GM23338 (cell line): ENCODE measurements around the gene SHANK1. TPM values are rescaled to one million over a fixed set of nuclear protein-coding genes. Genes with fewer than 3 reads are reported as not detected.

Experiments used
- ATAC-seq: fragments of 200-7000 bp; cut with Tn5 transposase; 3 replicates; pipeline ENCODE4 v1.9.1; 2020
- DNase-seq: peaks from one replicate; pipeline ENCODE4 v3.0.0-alpha.2; 2015; ENCODE audit warnings: low spot score
- H2AFZ ChIP-seq: fragments of 200-600 bp; sonication (generic); 2 replicates; pipeline ENCODE4 v1.8.0; 2016; ENCODE audit warnings: antibody characterized with exemption, mild to moderate bottlenecking, moderate library complexity
- H3F3A ChIP-seq: fragments of 200-600 bp; sonication (generic); replicated peaks from 2 replicates; pipeline ENCODE4 v1.8.0; 2017; ENCODE audit warnings: antibody characterized with exemption, mixed run types, low read depth
- H3K27ac ChIP-seq: fragments of 200-600 bp; sonication (generic); 2 replicates; pipeline ENCODE4 v1.6.1; 2016; ENCODE audit warnings: low read depth
- H3K27me3 ChIP-seq: fragments of 200-600 bp; sonication (generic); 2 replicates; pipeline ENCODE4 v1.8.0; 2016; ENCODE audit warnings: mild to moderate bottlenecking, mixed run types, moderate library complexity; ENCODE audit not compliant: insufficient read depth
- H3K36me3 ChIP-seq: fragments of 200-600 bp; sonication (generic); 2 replicates; pipeline ENCODE4 v1.8.0; 2016; ENCODE audit warnings: mild to moderate bottlenecking; ENCODE audit not compliant: insufficient read depth
- H3K4me1 ChIP-seq: fragments of 200-600 bp; sonication (generic); 2 replicates; pipeline ENCODE4 v1.8.0; 2016; ENCODE audit warnings: mild to moderate bottlenecking, moderate library complexity; ENCODE audit not compliant: insufficient read depth
- H3K4me2 ChIP-seq: fragments of 200-600 bp; sonication (generic); 2 replicates; pipeline ENCODE4 v1.7.1; 2017; ENCODE audit warnings: mixed run types
- H3K4me3 ChIP-seq: fragments of 200-600 bp; sonication (generic); 2 replicates; pipeline ENCODE4 v1.6.1; 2016; ENCODE audit warnings: mixed run types
- H3K79me2 ChIP-seq: fragments of 200-600 bp; sonication (generic); replicated peaks from 2 replicates; pipeline ENCODE4 v1.8.0; 2017; ENCODE audit warnings: mild to moderate bottlenecking; ENCODE audit not compliant: insufficient read depth
- H3K9me2 ChIP-seq: fragments of 200-600 bp; sonication (generic); 2 replicates; pipeline ENCODE4 v1.8.0; 2017; ENCODE audit not compliant: insufficient read depth
- H4K20me1 ChIP-seq: fragments of 200-600 bp; sonication (generic); replicated peaks from 2 replicates; pipeline ENCODE4 v1.8.0; 2017; ENCODE audit warnings: mild to moderate bottlenecking; ENCODE audit not compliant: insufficient read depth
- H3K27ac Mint-ChIP-seq: 2 replicates; pipeline ENCODE4 v1.8.0; 2020; ENCODE audit warnings: inconsistent platforms, mild to moderate bottlenecking, moderate library complexity, mixed read lengths
- H3K27me3 Mint-ChIP-seq: 3 replicates; pipeline ENCODE4 v1.8.0; 2022; ENCODE audit warnings: low read depth, mild to moderate bottlenecking, moderate library complexity, mixed read lengths, inconsistent platforms; ENCODE audit not compliant: insufficient read depth, poor library complexity
- H3K36me3 Mint-ChIP-seq: 3 replicates; pipeline ENCODE4 v1.8.0; 2021; ENCODE audit warnings: low read depth, mild to moderate bottlenecking, inconsistent platforms, moderate library complexity, mixed read lengths
- H3K4me1 Mint-ChIP-seq: 3 replicates; pipeline ENCODE4 v1.8.0; 2020; ENCODE audit warnings: mild to moderate bottlenecking, inconsistent platforms, mixed read lengths
- H3K4me3 Mint-ChIP-seq: 3 replicates; pipeline ENCODE4 v1.8.0; 2021; ENCODE audit warnings: moderate library complexity, mild to moderate bottlenecking, inconsistent platforms, mixed read lengths
- H3K9me3 Mint-ChIP-seq: 3 replicates; pipeline ENCODE4 v1.8.0; 2020; ENCODE audit warnings: moderate library complexity, mild to moderate bottlenecking, inconsistent platforms, mixed read lengths
- CREB1 ChIP-seq: fragments of 250-450 bp; sonication (Bioruptor Pico); IDR thresholded peaks from 2 replicates; pipeline ENCODE4 v1.5.0; 2020; ENCODE audit warnings: low read depth, mild to moderate bottlenecking, moderate library complexity
- ETS1 ChIP-seq: IDR thresholded peaks from 2 replicates; pipeline ENCODE4 v1.6.1; 2016; ENCODE audit warnings: antibody characterized with exemption
- EZH2 ChIP-seq: fragments of 200-600 bp; sonication (generic); IDR thresholded peaks from one replicate; pipeline ENCODE4 v1.8.0; 2017; ENCODE audit warnings: antibody characterized with exemption, mild to moderate bottlenecking, low read depth; ENCODE audit not compliant: unreplicated experiment
- EZH2phosphoT487 ChIP-seq: fragments of 200-600 bp; sonication (generic); IDR thresholded peaks from one replicate; pipeline ENCODE4 v1.8.1; 2018; ENCODE audit warnings: antibody characterized with exemption; ENCODE audit not compliant: unreplicated experiment
- JUNB ChIP-seq: IDR thresholded peaks from one replicate; pipeline ENCODE4 v1.6.1; 2016; ENCODE audit warnings: antibody characterized with exemption; ENCODE audit not compliant: unreplicated experiment
- NANOG ChIP-seq: IDR thresholded peaks from 2 replicates; pipeline ENCODE4 v1.6.1; 2016; ENCODE audit warnings: antibody characterized with exemption, borderline replicate concordance
- POLR2AphosphoS5 ChIP-seq: IDR thresholded peaks from 2 replicates; pipeline ENCODE4 v1.6.1; 2016; ENCODE audit warnings: antibody characterized with exemption, low read depth
- STAT1 ChIP-seq: IDR thresholded peaks from one replicate; pipeline ENCODE4 v1.6.1; 2016; ENCODE audit warnings: antibody characterized with exemption; ENCODE audit not compliant: unreplicated experiment
- ZNF114 ChIP-seq: fragments of 250-450 bp; sonication (Bioruptor Pico); IDR thresholded peaks from 2 replicates; pipeline ENCODE4 v1.5.0; 2020; ENCODE audit warnings: mild to moderate bottlenecking, moderate library complexity
- ZNF331 ChIP-seq: fragments of 250-450 bp; sonication (Bioruptor Pico); IDR thresholded peaks from 2 replicates; pipeline ENCODE4 v1.5.0; 2020; ENCODE audit warnings: low read depth, mild to moderate bottlenecking, moderate library complexity
- ZNF462 ChIP-seq: fragments of 250-450 bp; sonication (Bioruptor Pico); IDR thresholded peaks from 2 replicates; pipeline ENCODE4 v1.5.0; 2020; ENCODE audit warnings: mild to moderate bottlenecking, moderate library complexity
- polyA plus RNA-seq: library from polyadenylated mRNA; unstranded; fragments of >200 nt; fragmentation: Nextera tagmentation; extraction: Ambion mirVana; gene quantifications from 2 replicates; pipeline ENCODE4 v1.2.1, GENCODE V29; 2016
- total RNA-seq: library from RNA; depleted of rRNA; stranded (reverse); fragments of >200 nt; shearing (Covaris generic); gene quantifications from 2 replicates; pipeline ENCODE4 v1.2.3, GENCODE V29; 2014
- TF ChIP-seq, protein P1 (sequence below): IDR thresholded peaks from one replicate; pipeline ENCODE4 v1.6.1; 2018; ENCODE audit warnings: antibody characterized with exemption; ENCODE audit not compliant: unreplicated experiment
- TF ChIP-seq, protein P2 (sequence below), 2 experiments: fragments of 200-600 bp in 1 of 2; sonication (generic) in 1 of 2; conservative IDR thresholded peaks; 2 replicates each; pipeline versions ENCODE4 v1.5.1 to v1.6.1; 2016 to 2017; ENCODE audit warnings: antibody characterized with exemption in 2 of 2, low read depth in 2 of 2, mild to moderate bottlenecking in 2 of 2, moderate library complexity in 1 of 2

The SHANK1 gene
- total and polyA plus RNA-seq, 2 experiments from 2014 or later: 0.23 to 4.1 TPM

GRCh38 chr19:50716178-50717025, 3.2 kb downstream of the SHANK1 start:
- H3K27me3 Mint-ChIP-seq: peaks cover 16% of the 10 kb centered on the region
- H3K4me3 ChIP-seq: no peak overlapping the region
- H2AFZ ChIP-seq: no peak overlapping the region
- H3K4me2 ChIP-seq: no peak overlapping the region
- peaks cover 20% of the 10 kb centered on the region; the same call in 1 of the 2 replicates for H3K4me1 ChIP-seq
- DNase-seq (no peak), ATAC-seq (no peak)
- H3K9me2 ChIP-seq: no peaks in the 10 kb centered on the region
- H3K36me3 Mint-ChIP-seq: peaks cover 43% of the 10 kb centered on the region
- H3K9me3 Mint-ChIP-seq: peaks cover 78% of the 10 kb centered on the region
- H3K4me1 Mint-ChIP-seq: no peaks in the 10 kb centered on the region
- 0 out of 2 replicates have a peak, but pooled peaks cover 4% of the 10 kb centered on the region for H3F3A ChIP-seq
- peaks cover 24% of the 10 kb centered on the region for H3K27me3 ChIP-seq
- TF ChIP-seq, protein P1, sequence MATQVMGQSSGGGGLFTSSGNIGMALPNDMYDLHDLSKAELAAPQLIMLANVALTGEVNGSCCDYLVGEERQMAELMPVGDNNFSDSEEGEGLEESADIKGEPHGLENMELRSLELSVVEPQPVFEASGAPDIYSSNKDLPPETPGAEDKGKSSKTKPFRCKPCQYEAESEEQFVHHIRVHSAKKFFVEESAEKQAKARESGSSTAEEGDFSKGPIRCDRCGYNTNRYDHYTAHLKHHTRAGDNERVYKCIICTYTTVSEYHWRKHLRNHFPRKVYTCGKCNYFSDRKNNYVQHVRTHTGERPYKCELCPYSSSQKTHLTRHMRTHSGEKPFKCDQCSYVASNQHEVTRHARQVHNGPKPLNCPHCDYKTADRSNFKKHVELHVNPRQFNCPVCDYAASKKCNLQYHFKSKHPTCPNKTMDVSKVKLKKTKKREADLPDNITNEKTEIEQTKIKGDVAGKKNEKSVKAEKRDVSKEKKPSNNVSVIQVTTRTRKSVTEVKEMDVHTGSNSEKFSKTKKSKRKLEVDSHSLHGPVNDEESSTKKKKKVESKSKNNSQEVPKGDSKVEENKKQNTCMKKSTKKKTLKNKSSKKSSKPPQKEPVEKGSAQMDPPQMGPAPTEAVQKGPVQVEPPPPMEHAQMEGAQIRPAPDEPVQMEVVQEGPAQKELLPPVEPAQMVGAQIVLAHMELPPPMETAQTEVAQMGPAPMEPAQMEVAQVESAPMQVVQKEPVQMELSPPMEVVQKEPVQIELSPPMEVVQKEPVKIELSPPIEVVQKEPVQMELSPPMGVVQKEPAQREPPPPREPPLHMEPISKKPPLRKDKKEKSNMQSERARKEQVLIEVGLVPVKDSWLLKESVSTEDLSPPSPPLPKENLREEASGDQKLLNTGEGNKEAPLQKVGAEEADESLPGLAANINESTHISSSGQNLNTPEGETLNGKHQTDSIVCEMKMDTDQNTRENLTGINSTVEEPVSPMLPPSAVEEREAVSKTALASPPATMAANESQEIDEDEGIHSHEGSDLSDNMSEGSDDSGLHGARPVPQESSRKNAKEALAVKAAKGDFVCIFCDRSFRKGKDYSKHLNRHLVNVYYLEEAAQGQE: no peak
- TF ChIP-seq CREB1 (CRISPR knock-in tag) (no peak), EZH2 (no peak), ZNF331 (CRISPR knock-in tag) (no peak), ETS1 (no peak), ZNF114 (CRISPR knock-in tag) (no peak), ZNF462 (CRISPR knock-in tag) (no peak), EZH2phosphoT487 (no peak), POLR2AphosphoS5 (no peak), STAT1 (no peak), NANOG (no peak), JUNB (no peak)
- TF ChIP-seq, protein P2, sequence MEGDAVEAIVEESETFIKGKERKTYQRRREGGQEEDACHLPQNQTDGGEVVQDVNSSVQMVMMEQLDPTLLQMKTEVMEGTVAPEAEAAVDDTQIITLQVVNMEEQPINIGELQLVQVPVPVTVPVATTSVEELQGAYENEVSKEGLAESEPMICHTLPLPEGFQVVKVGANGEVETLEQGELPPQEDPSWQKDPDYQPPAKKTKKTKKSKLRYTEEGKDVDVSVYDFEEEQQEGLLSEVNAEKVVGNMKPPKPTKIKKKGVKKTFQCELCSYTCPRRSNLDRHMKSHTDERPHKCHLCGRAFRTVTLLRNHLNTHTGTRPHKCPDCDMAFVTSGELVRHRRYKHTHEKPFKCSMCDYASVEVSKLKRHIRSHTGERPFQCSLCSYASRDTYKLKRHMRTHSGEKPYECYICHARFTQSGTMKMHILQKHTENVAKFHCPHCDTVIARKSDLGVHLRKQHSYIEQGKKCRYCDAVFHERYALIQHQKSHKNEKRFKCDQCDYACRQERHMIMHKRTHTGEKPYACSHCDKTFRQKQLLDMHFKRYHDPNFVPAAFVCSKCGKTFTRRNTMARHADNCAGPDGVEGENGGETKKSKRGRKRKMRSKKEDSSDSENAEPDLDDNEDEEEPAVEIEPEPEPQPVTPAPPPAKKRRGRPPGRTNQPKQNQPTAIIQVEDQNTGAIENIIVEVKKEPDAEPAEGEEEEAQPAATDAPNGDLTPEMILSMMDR (conservative IDR thresholded peaks at IDR 0.05; ENCODE audit: low read depth in 2 of 2): no peak
- no peak overlapping the region for H3K27ac Mint-ChIP-seq
- H3K79me2 ChIP-seq: no peaks in the 10 kb centered on the region
- no peaks in the 10 kb centered on the region for H3K36me3 ChIP-seq
- H3K4me3 Mint-ChIP-seq: no peak overlapping the region
- H3K27ac ChIP-seq: no peak overlapping the region
- H4K20me1 ChIP-seq: no peaks in the 10 kb centered on the region; the same call in 1 of the 2 replicates
